H9 (cell line): ENCODE data around the gene ABCA1. TPM values are rescaled to one million over a fixed set of nuclear protein-coding genes. Genes with fewer than 3 reads are reported as not detected.
A peak's percentile ranks its signal among the peaks of the same experiment; 100 is the strongest.

Source experiments
- DNase-seq: peaks from one replicate; pipeline ENCODE4 v3.0.0-alpha.2; 2017
- H2AFZ ChIP-seq: one replicate; pipeline ENCODE4 v1.6.1; 2013; ENCODE audit warnings: mild to moderate bottlenecking, low read length, control low read depth, moderate library complexity
- H2AK5ac ChIP-seq: 2 replicates; pipeline ENCODE4 v1.6.1; 2013; ENCODE audit warnings: low read length, control low read depth, mixed read lengths; ENCODE audit not compliant: insufficient read length
- H2BK120ac ChIP-seq: one replicate; pipeline ENCODE4 v1.6.1; 2013; ENCODE audit warnings: low read depth, mild to moderate bottlenecking, low read length, control low read depth, inconsistent platforms; ENCODE audit not compliant: poor library complexity, severe bottlenecking
- H2BK12ac ChIP-seq: 2 replicates; pipeline ENCODE4 v1.6.1; 2013; ENCODE audit warnings: low read length, control low read depth, mixed read lengths, low read depth; ENCODE audit not compliant: insufficient read length
- H2BK15ac ChIP-seq: 2 replicates; pipeline ENCODE4 v1.6.1; 2013; ENCODE audit warnings: low read depth, low read length, control low read depth
- H2BK20ac ChIP-seq: one replicate; pipeline ENCODE4 v1.6.1; 2013; ENCODE audit warnings: low read depth, mild to moderate bottlenecking, low read length, control low read depth, inconsistent platforms; ENCODE audit not compliant: poor library complexity, severe bottlenecking
- H2BK5ac ChIP-seq: 2 replicates; pipeline ENCODE4 v1.6.1; 2013; ENCODE audit warnings: low read length, control low read depth, mixed read lengths; ENCODE audit not compliant: insufficient read length
- H3K14ac ChIP-seq: 2 replicates; pipeline ENCODE4 v1.6.1; 2013; ENCODE audit warnings: low read length, control low read depth; ENCODE audit not compliant: insufficient read depth
- H3K18ac ChIP-seq: 2 replicates; pipeline ENCODE4 v1.6.1; 2013; ENCODE audit warnings: low read depth, mild to moderate bottlenecking, mixed read lengths, low read length, control low read depth; ENCODE audit not compliant: insufficient read length
- H3K23ac ChIP-seq: 2 replicates; pipeline ENCODE4 v1.6.1; 2013; ENCODE audit warnings: low read length, control low read depth, mixed read lengths, low read depth; ENCODE audit not compliant: insufficient read length
- H3K23me2 ChIP-seq: 2 replicates; pipeline ENCODE4 v1.6.1; 2013; ENCODE audit warnings: low read depth, mild to moderate bottlenecking, mixed read lengths, low read length, control low read depth; ENCODE audit not compliant: insufficient read length, poor library complexity, severe bottlenecking
- H3K27ac ChIP-seq: 2 replicates; pipeline ENCODE4 v1.5.1; 2013; ENCODE audit warnings: low read length, control low read depth, mixed read lengths, low read depth; ENCODE audit not compliant: insufficient read length
- H3K27me3 ChIP-seq: 2 replicates; pipeline ENCODE4 v1.6.1; 2013; ENCODE audit warnings: low read length, control low read depth, inconsistent platforms; ENCODE audit not compliant: insufficient read depth
- H3K4ac ChIP-seq: 2 replicates; pipeline ENCODE4 v1.6.1; 2013; ENCODE audit warnings: low read depth, mild to moderate bottlenecking, control low read depth, inconsistent platforms, low read length, moderate library complexity
- H3K4me1 ChIP-seq: 2 replicates; pipeline ENCODE4 v1.6.1; 2013; ENCODE audit warnings: low read length, control low read depth, inconsistent platforms; ENCODE audit not compliant: insufficient read depth
- H3K4me2 ChIP-seq: 2 replicates; pipeline ENCODE4 v1.6.1; 2013; ENCODE audit warnings: low read length, control low read depth, mixed read lengths; ENCODE audit not compliant: insufficient read length, insufficient read depth
- H3K56ac ChIP-seq: 2 replicates; pipeline ENCODE4 v1.6.1; 2013; ENCODE audit warnings: low read depth, mild to moderate bottlenecking, mixed read lengths, low read length, control low read depth; ENCODE audit not compliant: insufficient read length
- H3K79me1 ChIP-seq: 2 replicates; pipeline ENCODE4 v1.6.1; 2013; ENCODE audit warnings: low read depth, mild to moderate bottlenecking, moderate library complexity, low read length, control low read depth, inconsistent platforms; ENCODE audit not compliant: insufficient read depth, poor library complexity, severe bottlenecking
- H3K79me2 ChIP-seq: 2 replicates; pipeline ENCODE4 v1.6.1; 2013; ENCODE audit warnings: low read length, control low read depth, inconsistent platforms; ENCODE audit not compliant: insufficient read depth
- H3K9ac ChIP-seq: 2 replicates; pipeline ENCODE4 v1.6.1; 2013; ENCODE audit warnings: low read length, control low read depth, mixed read lengths; ENCODE audit not compliant: insufficient read length; ENCODE audit errors: extremely low read depth
- H3K9me3 ChIP-seq: one replicate; pipeline ENCODE4 v1.6.1; 2013; ENCODE audit warnings: low read depth, low read length, inconsistent platforms; ENCODE audit not compliant: control insufficient read depth
- H3T11ph ChIP-seq: one replicate; pipeline ENCODE4 v1.6.1; 2013; ENCODE audit warnings: mild to moderate bottlenecking, low read length, control low read depth, inconsistent platforms
- H4K20me1 ChIP-seq: one replicate; pipeline ENCODE4 v1.6.1; 2013; ENCODE audit not compliant: control insufficient read depth, insufficient read length, insufficient read depth
- H4K5ac ChIP-seq: 2 replicates; pipeline ENCODE4 v1.6.1; 2013; ENCODE audit warnings: low read depth, mild to moderate bottlenecking, mixed read lengths, low read length, control low read depth; ENCODE audit not compliant: insufficient read length
- H4K8ac ChIP-seq: replicated peaks from 2 replicates; pipeline ENCODE4 v1.6.1; 2013; ENCODE audit warnings: low read length, control low read depth, mixed read lengths, low read depth; ENCODE audit not compliant: insufficient read length
- H4K91ac ChIP-seq: 2 replicates; pipeline ENCODE4 v1.6.1; 2013; ENCODE audit warnings: low read depth, mild to moderate bottlenecking, moderate library complexity, mixed read lengths, low read length, control low read depth; ENCODE audit not compliant: insufficient read length
- H3K27ac Mint-ChIP-seq, 3 experiments: 2 replicates in 2 of 3; 3 replicates in 1 of 3; pipeline ENCODE4 v1.8.0; 2020 to 2021; ENCODE audit warnings: mixed read lengths in 3 of 3, mild to moderate bottlenecking in 1 of 3, moderate library complexity in 1 of 3
- H3K27me3 Mint-ChIP-seq: 2 replicates; pipeline ENCODE4 v1.8.0; 2021; ENCODE audit warnings: low read depth, mild to moderate bottlenecking, moderate library complexity, mixed read lengths
- H3K36me3 Mint-ChIP-seq, 3 experiments: 2 replicates in 2 of 3; 3 replicates in 1 of 3; pipeline ENCODE4 v1.8.0; 2020 to 2021; ENCODE audit warnings: low read depth in 3 of 3, mixed read lengths in 3 of 3; ENCODE audit not compliant: insufficient read depth in 1 of 3
- H3K4me1 Mint-ChIP-seq, 2 experiments: 2 replicates each; pipeline ENCODE4 v1.8.0; 2020; ENCODE audit warnings: mixed read lengths in 2 of 2
- H3K4me3 Mint-ChIP-seq, 2 experiments: 2 replicates in 1 of 2; 3 replicates in 1 of 2; pipeline ENCODE4 v1.8.0; 2020 to 2021; ENCODE audit warnings: mild to moderate bottlenecking in 2 of 2, mixed read lengths in 2 of 2, moderate library complexity in 1 of 2
- H3K9me3 Mint-ChIP-seq, 2 experiments: 2 replicates in 1 of 2; 3 replicates in 1 of 2; pipeline ENCODE4 v1.8.0; 2020; ENCODE audit warnings: mild to moderate bottlenecking in 2 of 2, mixed read lengths in 2 of 2, moderate library complexity in 1 of 2
- WGBS: extraction: QIAGEN DNeasy Blood & Tissue Kit; methylation state at CpG from one replicate; pipeline ENCODE4 v1.1.7; 2013; ENCODE audit warnings: missing lambda C conversion rate, low lambda C conversion rate, mixed read lengths; ENCODE audit not compliant: insufficient read length; ENCODE audit errors: extremely low coverage; 5-methylcytosine and 5-hydroxymethylcytosine counted together
- total RNA-seq: library from RNA; stranded (reverse); gene quantifications from 2 replicates; pipeline ENCODE4 v1.2.1, GENCODE V29; 2021
- TF ChIP-seq, protein P1 (sequence below): fragments of 200-600 bp; sonication (generic); conservative IDR thresholded peaks from 3 replicates; pipeline ENCODE4 v1.8.0; 2021; ENCODE audit warnings: antibody characterized with exemption, mild to moderate bottlenecking

The ABCA1 gene
- total RNA-seq, 1 experiment from 2014 or later = 16.6 TPM

GRCh38 chr9:104748359-104749031 is 179.5 kb downstream of the ABCA1 start:
- no peak for DNase-seq
- H3K27ac ChIP-seq = no peak overlapping the region
- no peaks in the 10 kb centered on the region for H3K27me3 ChIP-seq
- peak overlapping the region; percentile 31 for H3K9ac ChIP-seq
- WGBS = no CpG with 5 or more reads among the region's 19 CpGs
- no peak overlapping the region for H2BK20ac ChIP-seq
- no peak overlapping the region for H2BK15ac ChIP-seq
- H3K23ac ChIP-seq = no peak overlapping the region
- no peak overlapping the region for H2BK5ac ChIP-seq
- H3K14ac ChIP-seq = 0 out of 2 replicates have a peak overlapping the region, but pooled peaks have one; percentile 27
- no peak overlapping the region for H2BK12ac ChIP-seq
- H3K9me3 ChIP-seq = no peaks in the 10 kb centered on the region
- no peaks in the 10 kb centered on the region for H3K79me2 ChIP-seq
- TF ChIP-seq, protein P1, sequence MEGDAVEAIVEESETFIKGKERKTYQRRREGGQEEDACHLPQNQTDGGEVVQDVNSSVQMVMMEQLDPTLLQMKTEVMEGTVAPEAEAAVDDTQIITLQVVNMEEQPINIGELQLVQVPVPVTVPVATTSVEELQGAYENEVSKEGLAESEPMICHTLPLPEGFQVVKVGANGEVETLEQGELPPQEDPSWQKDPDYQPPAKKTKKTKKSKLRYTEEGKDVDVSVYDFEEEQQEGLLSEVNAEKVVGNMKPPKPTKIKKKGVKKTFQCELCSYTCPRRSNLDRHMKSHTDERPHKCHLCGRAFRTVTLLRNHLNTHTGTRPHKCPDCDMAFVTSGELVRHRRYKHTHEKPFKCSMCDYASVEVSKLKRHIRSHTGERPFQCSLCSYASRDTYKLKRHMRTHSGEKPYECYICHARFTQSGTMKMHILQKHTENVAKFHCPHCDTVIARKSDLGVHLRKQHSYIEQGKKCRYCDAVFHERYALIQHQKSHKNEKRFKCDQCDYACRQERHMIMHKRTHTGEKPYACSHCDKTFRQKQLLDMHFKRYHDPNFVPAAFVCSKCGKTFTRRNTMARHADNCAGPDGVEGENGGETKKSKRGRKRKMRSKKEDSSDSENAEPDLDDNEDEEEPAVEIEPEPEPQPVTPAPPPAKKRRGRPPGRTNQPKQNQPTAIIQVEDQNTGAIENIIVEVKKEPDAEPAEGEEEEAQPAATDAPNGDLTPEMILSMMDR = no peak
- no peak overlapping the region for H4K91ac ChIP-seq
- Mint-ChIP-seq H3K4me1 (peaks cover 17 to 25% of the 10 kb centered on the region in 2 experiments), H3K9me3 (no peaks in the 10 kb centered on the region), H3K27ac (0 out of 7 replicates have a peak overlapping the region, but pooled peaks of 1 of the 3 experiments have one; percentile 64), H3K36me3 (no peaks in the 10 kb centered on the region), H3K27me3 (no peaks in the 10 kb centered on the region), H3K4me3 (peak overlapping the region; percentile 80 to 92)
- no peak overlapping the region for H3K56ac ChIP-seq
- H3K79me1 ChIP-seq = no peaks in the 10 kb centered on the region
- no peak overlapping the region for H2AFZ ChIP-seq
- H3K4me2 ChIP-seq = peak overlapping the region; percentile 44
- H3K18ac ChIP-seq = no peak overlapping the region
- peaks cover 7% of the 10 kb centered on the region for H3K23me2 ChIP-seq
- H2BK120ac ChIP-seq = no peak overlapping the region
- no peak overlapping the region for H4K8ac ChIP-seq
- H2AK5ac ChIP-seq = no peak overlapping the region
- H4K5ac ChIP-seq = no peak overlapping the region
- H3K4me1 ChIP-seq = no peaks in the 10 kb centered on the region
- H4K20me1 ChIP-seq = no peaks in the 10 kb centered on the region
- H3T11ph ChIP-seq = no peak overlapping the region
- H3K4ac ChIP-seq = no peak overlapping the region
